Breast epithelium (tissue), 3 donors: ENCODE data around the gene CIAO2B.

Experiments used
- POLR2A ChIP-seq: fragments of 450-650 bp; IDR thresholded peaks from one replicate; pipeline ENCODE4 v1.6.1; 2016; ENCODE audit warnings: antibody characterized with exemption, mild to moderate bottlenecking, moderate library complexity
- POLR2AphosphoS5 ChIP-seq, 3 donors: sonication (generic); formaldehyde crosslinking; IDR thresholded peaks; one replicate each; pipeline ENCODE4 v1.6.1; 2017; ENCODE audit warnings: antibody characterized with exemption in 3 of 3
- TF ChIP-seq, protein P1 (sequence below), 3 donors: fragments of 450-650 bp; IDR thresholded peaks; one replicate each; pipeline ENCODE4 v1.5.1; 2016 to 2017; ENCODE audit warnings: antibody characterized with exemption in 3 of 3, mild to moderate bottlenecking in 3 of 3, moderate library complexity in 3 of 3

DNA sequence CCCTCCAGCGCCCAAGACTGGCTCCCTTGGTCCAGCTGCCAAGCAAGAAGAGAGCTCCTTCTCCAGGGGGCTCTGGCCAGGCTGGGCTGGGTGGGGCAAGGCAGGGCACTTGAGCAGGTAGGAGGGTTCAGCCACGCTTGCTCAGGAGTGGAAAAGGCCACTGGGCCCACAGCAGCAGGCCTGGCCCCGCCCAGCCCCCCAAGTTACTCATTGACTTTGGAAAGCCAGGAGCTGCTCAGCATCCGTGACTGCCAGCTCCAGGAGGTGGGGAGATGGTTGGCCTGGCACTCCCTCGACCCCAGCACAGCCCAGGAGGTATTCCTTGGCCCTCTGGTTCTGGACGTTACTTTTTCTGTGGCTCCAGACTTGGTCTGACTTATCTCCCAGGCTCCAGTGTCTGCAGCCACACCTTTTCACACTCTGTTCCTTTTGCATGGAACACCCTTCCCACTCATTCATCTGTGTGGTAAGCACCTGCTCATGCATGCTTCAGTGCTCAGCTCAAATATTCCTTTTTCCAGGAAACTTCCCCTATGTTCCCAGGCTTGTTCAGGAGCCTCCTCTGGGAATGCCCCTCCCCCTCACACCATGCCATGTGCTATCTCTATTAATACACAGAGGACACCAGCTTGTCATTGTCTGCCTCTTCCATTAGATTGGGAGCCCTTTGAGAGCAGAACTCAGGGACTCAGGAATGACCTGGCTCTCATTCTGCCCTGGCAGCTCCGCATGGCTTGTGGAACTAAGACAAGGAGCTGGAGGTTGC is 15.2 kb downstream of the CIAO2B start, which contains the start of gene CDH16:
- TF ChIP-seq, protein P1, sequence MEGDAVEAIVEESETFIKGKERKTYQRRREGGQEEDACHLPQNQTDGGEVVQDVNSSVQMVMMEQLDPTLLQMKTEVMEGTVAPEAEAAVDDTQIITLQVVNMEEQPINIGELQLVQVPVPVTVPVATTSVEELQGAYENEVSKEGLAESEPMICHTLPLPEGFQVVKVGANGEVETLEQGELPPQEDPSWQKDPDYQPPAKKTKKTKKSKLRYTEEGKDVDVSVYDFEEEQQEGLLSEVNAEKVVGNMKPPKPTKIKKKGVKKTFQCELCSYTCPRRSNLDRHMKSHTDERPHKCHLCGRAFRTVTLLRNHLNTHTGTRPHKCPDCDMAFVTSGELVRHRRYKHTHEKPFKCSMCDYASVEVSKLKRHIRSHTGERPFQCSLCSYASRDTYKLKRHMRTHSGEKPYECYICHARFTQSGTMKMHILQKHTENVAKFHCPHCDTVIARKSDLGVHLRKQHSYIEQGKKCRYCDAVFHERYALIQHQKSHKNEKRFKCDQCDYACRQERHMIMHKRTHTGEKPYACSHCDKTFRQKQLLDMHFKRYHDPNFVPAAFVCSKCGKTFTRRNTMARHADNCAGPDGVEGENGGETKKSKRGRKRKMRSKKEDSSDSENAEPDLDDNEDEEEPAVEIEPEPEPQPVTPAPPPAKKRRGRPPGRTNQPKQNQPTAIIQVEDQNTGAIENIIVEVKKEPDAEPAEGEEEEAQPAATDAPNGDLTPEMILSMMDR (IDR thresholded peaks at IDR 0.05): no peak
- no peak for TF ChIP-seq POLR2AphosphoS5 (IDR thresholded peaks at IDR 0.05)
- TF ChIP-seq POLR2A: no peak
